ENCODE data around the gene AGBL5. TPM values are rescaled to one million over a fixed set of nuclear protein-coding genes. Genes with fewer than 3 reads are reported as not detected.

Gene AGBL5
- polyA plus RNA-seq, 2 of the 4 experiments (the other 2 are of a cell fraction): 25.5 to 52.7 TPM

DNA sequence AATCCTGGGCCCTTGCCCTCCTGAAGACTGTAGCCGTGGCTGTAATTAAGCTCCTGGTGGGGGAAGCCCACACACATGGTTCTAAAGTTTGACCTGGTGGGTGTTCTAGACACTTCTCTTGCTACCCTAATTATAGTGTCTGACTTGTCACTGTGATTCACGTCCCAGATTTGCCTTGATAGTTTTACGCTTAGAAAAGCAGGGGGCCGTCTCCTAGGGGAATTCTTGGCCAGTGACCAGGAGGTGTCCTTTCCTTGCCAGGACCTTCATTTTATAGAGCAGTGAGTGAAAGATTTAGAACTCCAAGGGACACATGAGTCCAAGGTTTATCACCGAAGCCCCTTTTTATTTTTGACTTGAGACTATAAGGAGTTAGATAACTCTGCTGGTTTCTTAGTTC is 9.7 kb upstream of the AGBL5 start:
- ChIA-PET CTCF (interaction anchor here (1.2 to 4.8 kb wide), 5 partner anchors 8 to 196 kb away, joined by 3 to 27 read pairs (median 10); no protein-coding TSS in a partner anchor), POLR2A (interaction anchor here (1.2 kb wide), 1 partner anchor 9 kb away, joined by 6 read pairs; no protein-coding TSS in a partner anchor)
- H3K4me1 ChIP-seq: no peaks in the 10 kb centered on the region
- ATAC-seq (no peak), FAIRE-seq (no peak), DNase-seq (ENCODE audit: low read depth in 1 of 2, low spot score in 1 of 2) (no peak)
- 91% methylated on average over 5 of the region's 5 CpGs for WGBS (ENCODE audit: missing lambda C conversion rate)
- no peak overlapping the region for H3K27ac ChIP-seq
- no peak for TF ChIP-seq EHMT2 (IDR thresholded peaks at IDR 0.05; ENCODE audit: low read depth)
- TF ChIP-seq NFE2L2 (conservative IDR thresholded peaks at IDR 0.05; ENCODE audit: low read length): no peak
- no peak for TF ChIP-seq PHF8 (IDR thresholded peaks at IDR 0.05; ENCODE audit: borderline replicate concordance, low read depth)
- no peak for TF ChIP-seq RFX5 (IDR thresholded peaks at IDR 0.05)
- no peak for TF ChIP-seq POLR2AphosphoS2 (conservative IDR thresholded peaks at IDR 0.05; ENCODE audit: low read length)
- no peak for TF ChIP-seq ZNF302 (CRISPR knock-in tag; IDR thresholded peaks at IDR 0.05)
- TF ChIP-seq NPAS2 (CRISPR knock-in tag; IDR thresholded peaks at IDR 0.05; ENCODE audit: borderline replicate concordance): no peak
- no peak for TF ChIP-seq CHD4 (IDR thresholded peaks at IDR 0.05; ENCODE audit: borderline replicate concordance)
- no peak for TF ChIP-seq CEBPB (IDR thresholded peaks at IDR 0.05)
- TF ChIP-seq JUNB (IDR thresholded peaks at IDR 0.05): no peak
- no peak for TF ChIP-seq HEYL (CRISPR knock-in tag; IDR thresholded peaks at IDR 0.05)
- no peak for TF ChIP-seq JUN (IDR thresholded peaks at IDR 0.05)
- no peak for TF ChIP-seq MAFK (IDR thresholded peaks at IDR 0.05; ENCODE audit: partially characterized antibody)
- no peak overlapping the region for H3K4me2 ChIP-seq
- H3K4me3 ChIP-seq: no peak overlapping the region
- H3K9me3 ChIP-seq: no peaks in the 10 kb centered on the region

GRCh38 chr2:27042159-27042661 is 9.3 kb upstream of the AGBL5 start:
- H3K27ac ChIP-seq: no peak overlapping the region
- 92% methylated on average over 10 of the region's 10 CpGs for WGBS (ENCODE audit: missing lambda C conversion rate)
- FAIRE-seq: no peak
- H3K4me2 ChIP-seq: no peak overlapping the region
- no peak for DNase-seq (ENCODE audit: low read depth in 1 of 2, low spot score in 1 of 2)
- H3K9me3 ChIP-seq: no peaks in the 10 kb centered on the region
- no peak for ATAC-seq
- TF ChIP-seq ESRRA (IDR thresholded peaks at IDR 0.05; ENCODE audit: borderline replicate concordance, low read length): no peak
- TF ChIP-seq RFX5 (IDR thresholded peaks at IDR 0.05): no peak
- TF ChIP-seq TFCP2L1 (CRISPR knock-in tag; IDR thresholded peaks at IDR 0.05): no peak
- TF ChIP-seq SREBF2 (IDR thresholded peaks at IDR 0.05): no peak
- no peak for TF ChIP-seq MAFK (IDR thresholded peaks at IDR 0.05; ENCODE audit: partially characterized antibody)
- TF ChIP-seq TP53 (CRISPR knock-in tag; IDR thresholded peaks at IDR 0.05): no peak
- no peak for TF ChIP-seq RAD21 (conservative IDR thresholded peaks at IDR 0.05 in 1 of 2, IDR thresholded peaks at IDR 0.05 in 1 of 2)
- TF ChIP-seq NPAS2 (CRISPR knock-in tag; IDR thresholded peaks at IDR 0.05; ENCODE audit: borderline replicate concordance): no peak
- TF ChIP-seq ELK1 (IDR thresholded peaks at IDR 0.05; ENCODE audit: low read depth, low read length): no peak
- H3K4me3 ChIP-seq: no peak overlapping the region
- ChIA-PET CTCF (interaction anchor here (0.6 to 4.8 kb wide), 8 partner anchors 8 to 196 kb away, joined by 3 to 27 read pairs (median 6); partner anchors contain the start of genes AGBL5 and TMEM214), POLR2A (interaction anchor here (1.0 to 1.2 kb wide), 3 partner anchors 8 to 13 kb away, joined by 3 to 6 read pairs (median 5); partner anchors contain the start of gene TMEM214)
- no peaks in the 10 kb centered on the region for H3K4me1 ChIP-seq

DNA sequence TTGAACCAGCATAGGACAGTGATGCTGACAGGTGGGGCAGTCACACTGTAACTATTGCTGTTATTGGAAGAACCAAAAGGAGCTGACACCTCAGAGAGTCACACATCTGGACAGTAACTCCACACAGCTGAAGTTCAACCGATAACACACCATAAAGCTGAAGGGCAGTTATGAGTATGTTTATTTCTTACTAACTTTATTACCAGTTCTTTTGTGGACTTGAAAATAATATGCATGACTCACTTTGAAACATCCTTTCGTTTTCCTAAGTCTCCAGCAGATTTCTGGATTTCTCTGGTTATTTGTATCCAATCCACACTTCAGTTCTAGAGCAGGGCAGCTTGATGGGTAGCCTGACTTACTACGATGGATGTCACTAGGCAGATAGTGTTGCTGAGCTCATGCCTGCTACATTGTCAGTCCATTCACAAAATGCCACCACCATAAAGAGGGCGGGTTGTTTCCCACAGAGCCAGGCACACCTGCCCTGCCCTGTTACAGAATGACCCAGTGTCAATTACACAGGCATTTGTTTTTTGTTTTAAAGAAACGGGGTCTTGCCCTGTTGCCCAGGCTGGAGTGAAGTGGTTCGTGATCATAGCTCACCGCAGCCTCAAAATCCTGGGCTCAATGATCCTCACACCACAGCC is 8.4 kb upstream of the AGBL5 start:
- Histone ChIP-seq H3K4me3 (no peak overlapping the region), H3K9me3 (no peaks in the 10 kb centered on the region), H3K4me1 (no peaks in the 10 kb centered on the region), H3K27ac (no peak overlapping the region), H3K4me2 (no peak overlapping the region)
- no peak for ATAC-seq
- ChIA-PET POLR2A (interaction anchor here (1.0 to 1.2 kb wide), 2 partner anchors 10 to 12 kb away, joined by 3 to 5 read pairs; partner anchors contain the start of gene TMEM214), CTCF (interaction anchor here (0.6 to 2.0 kb wide), 7 partner anchors 8 to 81 kb away, joined by 3 to 10 read pairs (median 4); partner anchors contain the start of genes AGBL5 and TMEM214)
- no peak for TF ChIP-seq TP53 (CRISPR knock-in tag; IDR thresholded peaks at IDR 0.05)
- TF ChIP-seq MAZ (IDR thresholded peaks at IDR 0.05; ENCODE audit: borderline replicate concordance, low read depth, low read length): no peak
- no peak for TF ChIP-seq JUNB (IDR thresholded peaks at IDR 0.05)
- 0 out of 5 replicates have a peak, but pooled peaks of 1 of the 2 experiments have one; percentile 4 for TF ChIP-seq JUN (IDR thresholded peaks at IDR 0.05)
- DNase-seq (ENCODE audit: low read depth in 1 of 2, low spot score in 1 of 2): no peak
- 83% methylated on average over 7 of the region's 7 CpGs for WGBS (ENCODE audit: missing lambda C conversion rate)
- no peak for FAIRE-seq
